Gastroesophageal sphincter (tissue), 3 donors: ENCODE measurements around the gene WTIP.
"Not testable (repeated sequence)": the region's sequence is repeated elsewhere in the genome, so short reads cannot be mapped to it uniquely, and the experiment has no call there.

Source experiments
- POLR2A ChIP-seq, 2 donors: fragments of 450-650 bp; IDR thresholded peaks; one replicate each; pipeline ENCODE4 v1.6.1; 2017; ENCODE audit warnings: antibody characterized with exemption in 2 of 2, mild to moderate bottlenecking in 2 of 2, moderate library complexity in 1 of 2
- TF ChIP-seq, protein P1 (sequence below), 4 experiments: fragments of 200-600 bp in 2 of 4; fragments of 450-650 bp in 2 of 4; sonication (generic) in 1 of 4; IDR thresholded peaks; one replicate each; pipeline ENCODE4 v1.5.1; 2017 to 2019; ENCODE audit warnings: antibody characterized with exemption in 4 of 4, mild to moderate bottlenecking in 2 of 4, moderate library complexity in 2 of 4

DNA sequence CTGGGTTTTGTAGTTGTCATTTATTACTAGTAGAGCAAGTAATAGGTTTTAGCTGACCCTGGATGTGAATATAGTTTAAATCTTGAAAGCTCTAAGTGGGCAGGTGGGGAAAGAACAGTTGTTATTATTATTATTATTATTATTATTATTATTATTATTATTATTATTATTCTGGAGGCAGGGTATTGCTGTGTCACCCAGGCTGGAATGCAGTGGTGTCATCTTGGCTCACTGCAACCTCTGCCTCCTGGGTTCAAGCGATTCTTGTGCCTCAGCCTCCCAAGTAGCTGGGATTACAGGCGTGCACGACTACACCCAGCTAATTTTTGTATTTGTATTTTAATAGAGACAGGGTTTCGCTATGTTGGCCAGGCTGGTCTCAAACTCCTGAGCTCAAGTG is 3.1 kb upstream of the WTIP start:
- TF ChIP-seq, protein P1, sequence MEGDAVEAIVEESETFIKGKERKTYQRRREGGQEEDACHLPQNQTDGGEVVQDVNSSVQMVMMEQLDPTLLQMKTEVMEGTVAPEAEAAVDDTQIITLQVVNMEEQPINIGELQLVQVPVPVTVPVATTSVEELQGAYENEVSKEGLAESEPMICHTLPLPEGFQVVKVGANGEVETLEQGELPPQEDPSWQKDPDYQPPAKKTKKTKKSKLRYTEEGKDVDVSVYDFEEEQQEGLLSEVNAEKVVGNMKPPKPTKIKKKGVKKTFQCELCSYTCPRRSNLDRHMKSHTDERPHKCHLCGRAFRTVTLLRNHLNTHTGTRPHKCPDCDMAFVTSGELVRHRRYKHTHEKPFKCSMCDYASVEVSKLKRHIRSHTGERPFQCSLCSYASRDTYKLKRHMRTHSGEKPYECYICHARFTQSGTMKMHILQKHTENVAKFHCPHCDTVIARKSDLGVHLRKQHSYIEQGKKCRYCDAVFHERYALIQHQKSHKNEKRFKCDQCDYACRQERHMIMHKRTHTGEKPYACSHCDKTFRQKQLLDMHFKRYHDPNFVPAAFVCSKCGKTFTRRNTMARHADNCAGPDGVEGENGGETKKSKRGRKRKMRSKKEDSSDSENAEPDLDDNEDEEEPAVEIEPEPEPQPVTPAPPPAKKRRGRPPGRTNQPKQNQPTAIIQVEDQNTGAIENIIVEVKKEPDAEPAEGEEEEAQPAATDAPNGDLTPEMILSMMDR (IDR thresholded peaks at IDR 0.05), result not testable (repeated sequence)
- not testable (repeated sequence) for TF ChIP-seq POLR2A (IDR thresholded peaks at IDR 0.05)
